ENCODE results near the gene ZNF580. TPM values are rescaled to one million over a fixed set of nuclear protein-coding genes. Genes with fewer than 3 reads are reported as not detected.

The ZNF580 gene
- total RNA-seq, 1 experiment from 2014 or later: 16.0 TPM

GRCh38 chr19:55643003-55643886 is 2.4 kb downstream of the ZNF580 start, which contains the start of gene ZNF581:
Gene ZNF581, plus strand, starts transcription at chr19:55643649. Its CDS starts 923 bp downstream, at chr19:55644572.
- peak; percentile 96 for DNase-seq
- Histone ChIP-seq H3K27me3 (ENCODE audit: control insufficient read depth, insufficient read depth, low read length) (no peaks in the 10 kb centered on the region), H3K36me3 (replicated peaks; ENCODE audit: control insufficient read depth, insufficient read depth, low read length) (peaks cover 10% of the 10 kb centered on the region), H3K4me3 (ENCODE audit: insufficient read depth, low read depth, low read length) (peak within 1 kb of the TSS; percentile 81)

GRCh38 chr19:55643887-55644176 is 3.0 kb downstream of the ZNF580 start:
- no peaks in the 10 kb centered on the region for H3K27me3 ChIP-seq (ENCODE audit: control insufficient read depth, insufficient read depth, low read length)

GRCh38 chr19:55644191-55644833 is 3.5 kb downstream of the ZNF580 start:
- peak overlapping the region; percentile 81 for H3K4me3 ChIP-seq (ENCODE audit: insufficient read depth, low read depth, low read length)
- no peaks in the 10 kb centered on the region for H3K27me3 ChIP-seq (ENCODE audit: control insufficient read depth, insufficient read depth, low read length)
- DNase-seq: no peak
- H3K36me3 ChIP-seq (replicated peaks; ENCODE audit: control insufficient read depth, insufficient read depth, low read length): peaks cover 10% of the 10 kb centered on the region

More at GRCh38 chr19:55643887-55644176, 3.0 kb downstream of the ZNF580 start:
- DNase-seq: no peak
- H3K36me3 ChIP-seq (replicated peaks; ENCODE audit: control insufficient read depth, insufficient read depth, low read length): peaks cover 10% of the 10 kb centered on the region
- peak overlapping the region; percentile 81 for H3K4me3 ChIP-seq (ENCODE audit: insufficient read depth, low read depth, low read length)

- Histone ChIP-seq H3K27me3 (ENCODE audit: control insufficient read depth, insufficient read depth, low read length) (no peaks in the 10 kb centered on the region), H3K4me3 (ENCODE audit: insufficient read depth, low read depth, low read length) (no peak overlapping the region), H3K36me3 (replicated peaks; ENCODE audit: control insufficient read depth, insufficient read depth, low read length) (peaks cover 10% of the 10 kb centered on the region)
- DNase-seq: no peak
Measured at GRCh38 chr19:55644842-55645511, 4.2 kb downstream of the ZNF580 start.

GRCh38 chr19:55645512-55645881 is 4.7 kb downstream of the ZNF580 start:
- no peak overlapping the region for H3K4me3 ChIP-seq (ENCODE audit: insufficient read depth, low read depth, low read length)
- no peaks in the 10 kb centered on the region for H3K27me3 ChIP-seq (ENCODE audit: control insufficient read depth, insufficient read depth, low read length)
- no peak for DNase-seq
- peaks cover 10% of the 10 kb centered on the region for H3K36me3 ChIP-seq (replicated peaks; ENCODE audit: control insufficient read depth, insufficient read depth, low read length)

GRCh38 chr19:55646889-55647731 is 6.3 kb downstream of the ZNF580 start:
- peak; percentile 66 for DNase-seq
- peak overlapping the region; percentile 81 for H3K4me3 ChIP-seq (ENCODE audit: insufficient read depth, low read depth, low read length)
- H3K36me3 ChIP-seq (replicated peaks; ENCODE audit: control insufficient read depth, insufficient read depth, low read length): peaks cover 10% of the 10 kb centered on the region
- H3K27me3 ChIP-seq (ENCODE audit: control insufficient read depth, insufficient read depth, low read length): no peaks in the 10 kb centered on the region

GRCh38 chr19:55647732-55648584 is 7.2 kb downstream of the ZNF580 start, which contains the start of gene CCDC106:
Gene CCDC106, plus strand, starts transcription at chr19:55648212. Its CDS starts 835 bp downstream, at chr19:55649047.
- H3K27me3 ChIP-seq (ENCODE audit: control insufficient read depth, insufficient read depth, low read length): no peaks in the 10 kb centered on the region
- peak within 1 kb of the TSS; percentile 81 for H3K4me3 ChIP-seq (ENCODE audit: insufficient read depth, low read depth, low read length)
- peaks cover 10% of the 10 kb centered on the region for H3K36me3 ChIP-seq (replicated peaks; ENCODE audit: control insufficient read depth, insufficient read depth, low read length)
- DNase-seq: peak; percentile 94

- peak overlapping the region; percentile 81 for H3K4me3 ChIP-seq (ENCODE audit: insufficient read depth, low read depth, low read length)
- no peaks in the 10 kb centered on the region for H3K27me3 ChIP-seq (ENCODE audit: control insufficient read depth, insufficient read depth, low read length)
- peak; percentile 80 for DNase-seq
- peaks cover 10% of the 10 kb centered on the region for H3K36me3 ChIP-seq (replicated peaks; ENCODE audit: control insufficient read depth, insufficient read depth, low read length)
Measured at GRCh38 chr19:55648585-55649267, 7.9 kb downstream of the ZNF580 start.

GRCh38 chr19:55649268-55650125 is 8.7 kb downstream of the ZNF580 start:
- H3K27me3 ChIP-seq (ENCODE audit: control insufficient read depth, insufficient read depth, low read length): no peaks in the 10 kb centered on the region
- DNase-seq: peak; percentile 42
- no peak overlapping the region for H3K4me3 ChIP-seq (ENCODE audit: insufficient read depth, low read depth, low read length)
- peaks cover 10% of the 10 kb centered on the region for H3K36me3 ChIP-seq (replicated peaks; ENCODE audit: control insufficient read depth, insufficient read depth, low read length)

GRCh38 chr19:55650126-55650557 is 9.3 kb downstream of the ZNF580 start:
- no peak for DNase-seq
- no peaks in the 10 kb centered on the region for H3K27me3 ChIP-seq (ENCODE audit: control insufficient read depth, insufficient read depth, low read length)
- no peak overlapping the region for H3K4me3 ChIP-seq (ENCODE audit: insufficient read depth, low read depth, low read length)
- H3K36me3 ChIP-seq (replicated peaks; ENCODE audit: control insufficient read depth, insufficient read depth, low read length): peaks cover 5% of the 10 kb centered on the region

- peak; percentile 25 for DNase-seq
- Histone ChIP-seq H3K4me3 (ENCODE audit: insufficient read depth, low read depth, low read length) (no peak overlapping the region), H3K36me3 (replicated peaks; ENCODE audit: control insufficient read depth, insufficient read depth, low read length) (no peaks in the 10 kb centered on the region; the same call in 1 of the 2 replicates), H3K27me3 (ENCODE audit: control insufficient read depth, insufficient read depth, low read length) (no peaks in the 10 kb centered on the region)
Measured at GRCh38 chr19:55650602-55651230, 9.9 kb downstream of the ZNF580 start.

GRCh38 chr19:55651236-55651635 is 10.4 kb downstream of the ZNF580 start:
- no peaks in the 10 kb centered on the region; the same call in 1 of the 2 replicates for H3K36me3 ChIP-seq (replicated peaks; ENCODE audit: control insufficient read depth, insufficient read depth, low read length)
- H3K4me3 ChIP-seq (ENCODE audit: insufficient read depth, low read depth, low read length): no peak overlapping the region
- no peak for DNase-seq
- H3K27me3 ChIP-seq (ENCODE audit: control insufficient read depth, insufficient read depth, low read length): no peaks in the 10 kb centered on the region
